ENCODE results near the gene SREBF1. TPM values are rescaled to one million over a fixed set of nuclear protein-coding genes. Genes with fewer than 3 reads are reported as not detected.

SREBF1 gene
- total and polyA plus RNA-seq, 2 of the 4 experiments (the other 2 are of a cell fraction) = 3.4 to 20.4 TPM

DNA sequence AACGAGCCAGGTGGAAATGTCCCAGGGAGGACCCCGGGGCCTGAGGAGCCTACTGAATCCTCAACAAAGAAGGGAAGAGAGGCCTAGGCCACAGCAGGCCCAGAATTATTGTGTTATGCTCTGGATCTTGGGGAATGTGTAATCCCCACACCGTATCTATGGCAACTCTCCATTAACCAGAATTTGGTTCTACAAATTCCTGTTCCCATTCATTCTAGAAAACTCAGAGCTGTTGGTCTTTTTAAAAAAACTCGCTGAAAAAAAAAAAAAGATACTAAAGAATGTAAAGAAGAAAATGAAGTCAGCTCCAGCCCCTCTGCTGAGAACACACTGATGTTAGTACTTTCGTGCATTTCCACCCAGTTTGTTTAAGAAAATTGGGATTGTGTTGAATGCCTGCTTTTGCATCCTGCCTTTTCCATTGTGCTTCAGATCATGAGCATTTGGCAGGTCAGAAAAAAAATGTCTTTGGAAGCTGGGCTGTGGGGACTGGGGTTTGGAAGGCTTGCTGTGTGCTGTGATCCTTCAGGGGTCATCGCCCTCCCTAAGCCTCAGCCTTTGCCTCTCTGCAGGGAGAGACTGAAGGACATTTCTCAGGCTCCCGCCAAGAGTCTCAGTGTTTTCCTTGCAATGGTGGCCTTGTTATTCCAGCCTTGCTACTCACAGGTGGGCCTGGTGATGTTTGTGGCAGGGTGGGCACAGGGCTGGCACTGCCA lies 69.5 kb downstream of the SREBF1 start (continued):
- TF ChIP-seq, protein P1, sequence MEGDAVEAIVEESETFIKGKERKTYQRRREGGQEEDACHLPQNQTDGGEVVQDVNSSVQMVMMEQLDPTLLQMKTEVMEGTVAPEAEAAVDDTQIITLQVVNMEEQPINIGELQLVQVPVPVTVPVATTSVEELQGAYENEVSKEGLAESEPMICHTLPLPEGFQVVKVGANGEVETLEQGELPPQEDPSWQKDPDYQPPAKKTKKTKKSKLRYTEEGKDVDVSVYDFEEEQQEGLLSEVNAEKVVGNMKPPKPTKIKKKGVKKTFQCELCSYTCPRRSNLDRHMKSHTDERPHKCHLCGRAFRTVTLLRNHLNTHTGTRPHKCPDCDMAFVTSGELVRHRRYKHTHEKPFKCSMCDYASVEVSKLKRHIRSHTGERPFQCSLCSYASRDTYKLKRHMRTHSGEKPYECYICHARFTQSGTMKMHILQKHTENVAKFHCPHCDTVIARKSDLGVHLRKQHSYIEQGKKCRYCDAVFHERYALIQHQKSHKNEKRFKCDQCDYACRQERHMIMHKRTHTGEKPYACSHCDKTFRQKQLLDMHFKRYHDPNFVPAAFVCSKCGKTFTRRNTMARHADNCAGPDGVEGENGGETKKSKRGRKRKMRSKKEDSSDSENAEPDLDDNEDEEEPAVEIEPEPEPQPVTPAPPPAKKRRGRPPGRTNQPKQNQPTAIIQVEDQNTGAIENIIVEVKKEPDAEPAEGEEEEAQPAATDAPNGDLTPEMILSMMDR (conservative IDR thresholded peaks at IDR 0.05; ENCODE audit: low read depth, low read length) = no peak

DNA sequence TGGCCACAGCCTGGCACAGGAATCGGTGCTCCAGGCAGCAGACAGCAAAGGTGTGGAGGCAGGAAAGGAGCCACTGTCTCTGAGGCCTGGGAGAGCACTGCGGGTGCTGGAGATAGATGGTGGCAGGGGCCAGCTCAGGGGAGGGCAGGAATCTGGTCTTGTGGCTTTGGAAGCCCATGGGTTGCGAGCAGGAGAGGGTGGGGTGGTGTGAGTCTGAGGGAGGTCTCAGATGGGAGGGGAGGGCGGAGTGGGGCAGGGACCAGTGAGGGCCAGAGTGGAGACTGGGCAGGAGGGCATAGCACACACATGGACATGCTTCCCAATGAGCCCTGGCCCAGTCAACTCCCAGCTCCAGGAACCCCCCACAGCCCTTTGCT lies 70.1 kb downstream of the SREBF1 start:
- intact Hi-C loops (cut with micrococcal nuclease) = no loop called here
- H3K36me3 ChIP-seq (ENCODE audit: control insufficient read depth, insufficient read depth, low read length) = peaks cover 4% of the 10 kb centered on the region; the same call in 1 of the 2 replicates

More for the DNA sequence above, 70.1 kb downstream of the SREBF1 start:
- 48% methylated on average over 2 of the region's 4 CpGs; no CpG with 5 or more reads in 1 of the 2 experiments for WGBS, 2 experiments (ENCODE audit: extremely low coverage in 2 of 2, insufficient read length in 1 of 2)
- ATAC-seq (ENCODE audit: low read depth) = peak; percentile 6; the same call in 1 of the 2 replicates
- Histone ChIP-seq H2BK15ac (ENCODE audit: low read depth, low read length) (no peak overlapping the region), H3K79me1 (ENCODE audit: low read depth in 1 of 2, low read length in 2 of 2) (peaks cover 35 to 95% of the 10 kb centered on the region in 2 experiments), H3K23ac (ENCODE audit: low read depth, low read length) (no peak overlapping the region), H3K4me3 (ENCODE audit: insufficient read depth, low read depth, low read length) (no peak overlapping the region), H2BK120ac (ENCODE audit: low read depth, low read length) (no peak overlapping the region), H4K91ac (ENCODE audit: insufficient read depth, low read depth, low read length) (no peak overlapping the region), H3K4ac (ENCODE audit: low read depth, low read length) (no peak overlapping the region), H3K9ac (ENCODE audit: low read depth, low read length) (no peak overlapping the region), H4K8ac (ENCODE audit: low read depth in 2 of 2, low read length in 2 of 2) (no peak overlapping the region; a peak in 1 of 4 replicates), H3K4me1 (ENCODE audit: control insufficient read depth, insufficient read depth, low read length) (peaks cover 51% of the 10 kb centered on the region), H2AK5ac (ENCODE audit: low read depth, low read length) (0 out of 2 replicates have a peak overlapping the region, but pooled peaks have one; percentile 7), H2BK5ac (ENCODE audit: low read depth, low read length, poor library complexity, severe bottlenecking) (no peak overlapping the region), H3K9me1 (ENCODE audit: insufficient read depth, low read length) (peaks cover 41% of the 10 kb centered on the region), H3K56ac (ENCODE audit: extremely low read depth, insufficient read depth, low read length) (no peak overlapping the region), H3K18ac (ENCODE audit: low read depth, low read length) (no peak overlapping the region), H2AK9ac (replicated peaks; ENCODE audit: low read depth, low read length, poor library complexity) (peak overlapping the region; percentile 77), H3K4me2 (ENCODE audit: low read depth, low read length) (no peak overlapping the region), H3K9me3 (ENCODE audit: control insufficient read depth, insufficient read depth, low read length) (no peaks in the 10 kb centered on the region), H4K5ac (ENCODE audit: low read depth, low read length) (no peak overlapping the region), H3K27me3 (ENCODE audit: control insufficient read depth, insufficient read depth, low read length) (no peaks in the 10 kb centered on the region), H2AFZ (replicated peaks; ENCODE audit: low read length, poor library complexity) (no peak overlapping the region), H2BK20ac (ENCODE audit: low read depth, low read length) (no peak overlapping the region), H3K27ac (ENCODE audit: insufficient read depth, low read length) (no peak overlapping the region), H3K14ac (replicated peaks; ENCODE audit: low read depth, low read length) (no peak overlapping the region), H4K20me1 (ENCODE audit: insufficient read depth, low read length) (peaks cover 97% of the 10 kb centered on the region)
- ChIA-PET CTCF (no interaction called here), POLR2A (ENCODE audit: unreplicated experiment) (no interaction called here)
- dilution Hi-C loops (cut with HindIII; ENCODE audit: low sequenced_read_pairs, unreplicated experiment) (no loop called here), in situ Hi-C loops (cut with MboI; ENCODE audit: low sequenced_read_pairs) (no loop called here)
- no TSS peak for BruUV-seq (replicated peaks)
- DNase-seq = no peak
- TF ChIP-seq RAD21 (IDR thresholded peaks at IDR 0.05; ENCODE audit: low read length) (no peak), MXI1 (IDR thresholded peaks at IDR 0.05; ENCODE audit: borderline replicate concordance, low read depth, low read length) (no peak)

Data from IMR-90 (cell line).